IMR-90 (cell line): Measurements from ENCODE around the gene OR13C5. TPM values are rescaled to one million over a fixed set of nuclear protein-coding genes. Genes with fewer than 3 reads are reported as not detected.
A peak's percentile ranks its signal among the peaks of the same experiment; 100 is the strongest.

ENCODE experiments used
- ATAC-seq: fragments of 200-7000 bp; cut with Tn5 transposase; 2 replicates; pipeline ENCODE4 v1.9.1; 2020; ENCODE audit warnings: low read depth, mild to moderate bottlenecking, moderate library complexity
- BruUV-seq: library from RNA; stranded (reverse); fragments of 400-500 nt; replicated peaks from 2 replicates; lab custom pipeline; 2021; lab: Mats Ljungman, UMichigan
- CTCF ChIA-PET: fragments of 300-600 bp; formaldehyde crosslinking; extraction: SDS; loops from one replicate; lab custom pipeline; 2021; ENCODE audit warnings: antibody characterized with exemption; lab: Yijun Ruan, JAX
- POLR2A ChIA-PET: fragments of 300-600 bp; sonication (Branson Sonifier 250); formaldehyde crosslinking; loops from one replicate; lab custom pipeline; 2022; ENCODE audit warnings: antibody characterized with exemption; ENCODE audit not compliant: unreplicated experiment; lab: Charles Lee
- DNase-seq: peaks from one replicate; pipeline ENCODE4 v3.0.0; 2013
- H2AFZ ChIP-seq: replicated peaks from 2 replicates; pipeline ENCODE3; 2013; ENCODE audit warnings: low read length, mild to moderate bottlenecking; ENCODE audit not compliant: poor library complexity
- H2AK5ac ChIP-seq: 2 replicates; pipeline ENCODE4 v1.6.1; 2013; ENCODE audit warnings: low read depth, low read length, inconsistent platforms
- H2AK9ac ChIP-seq: replicated peaks from 2 replicates; pipeline ENCODE3; 2013; ENCODE audit warnings: mild to moderate bottlenecking, low read depth, low read length, moderate library complexity; ENCODE audit not compliant: poor library complexity
- H2BK120ac ChIP-seq: 2 replicates; pipeline ENCODE4 v1.6.1; 2013; ENCODE audit warnings: low read depth, low read length, inconsistent platforms
- H2BK15ac ChIP-seq: 3 replicates; pipeline ENCODE4 v1.6.1; 2013; ENCODE audit warnings: low read depth, low read length, inconsistent platforms
- H2BK20ac ChIP-seq: 2 replicates; pipeline ENCODE4 v1.6.1; 2013; ENCODE audit warnings: low read depth, mild to moderate bottlenecking, inconsistent platforms, low read length, moderate library complexity
- H2BK5ac ChIP-seq: 2 replicates; pipeline ENCODE4 v1.6.1; 2013; ENCODE audit warnings: mild to moderate bottlenecking, low read depth, low read length, inconsistent platforms; ENCODE audit not compliant: poor library complexity, severe bottlenecking
- H3K14ac ChIP-seq: replicated peaks from 2 replicates; pipeline ENCODE4 v1.6.1; 2013; ENCODE audit warnings: low read depth, low read length, inconsistent platforms
- H3K18ac ChIP-seq: 2 replicates; pipeline ENCODE4 v1.6.1; 2013; ENCODE audit warnings: low read depth, low read length, control low read depth
- H3K23ac ChIP-seq: 2 replicates; pipeline ENCODE4 v1.6.1; 2013; ENCODE audit warnings: low read depth, low read length, inconsistent platforms
- H3K27ac ChIP-seq: 2 replicates; pipeline ENCODE4 v1.5.1; 2013; ENCODE audit warnings: mild to moderate bottlenecking, control low read depth, low read length; ENCODE audit not compliant: insufficient read depth
- H3K27me3 ChIP-seq: 2 replicates; pipeline ENCODE4 v1.6.1; 2013; ENCODE audit warnings: low read length; ENCODE audit not compliant: control insufficient read depth, insufficient read depth
- H3K36me3 ChIP-seq: 2 replicates; pipeline ENCODE4 v1.6.1; 2013; ENCODE audit warnings: low read length, mixed read lengths; ENCODE audit not compliant: control insufficient read depth, insufficient read depth
- H3K4ac ChIP-seq: 2 replicates; pipeline ENCODE4 v1.6.1; 2013; ENCODE audit warnings: low read depth, low read length, inconsistent platforms
- H3K4me1 ChIP-seq: 2 replicates; pipeline ENCODE4 v1.6.1; 2013; ENCODE audit warnings: low read length, mixed read lengths; ENCODE audit not compliant: control insufficient read depth, insufficient read depth
- H3K4me2 ChIP-seq: 2 replicates; pipeline ENCODE4 v1.6.1; 2013; ENCODE audit warnings: low read depth, mild to moderate bottlenecking, control low read depth, low read length, moderate library complexity
- H3K4me3 ChIP-seq: 2 replicates; pipeline ENCODE4 v1.5.1; 2013; ENCODE audit warnings: low read depth, mild to moderate bottlenecking, control low read depth, low read length, moderate library complexity; ENCODE audit not compliant: insufficient read depth
- H3K56ac ChIP-seq: 2 replicates; pipeline ENCODE4 v1.6.1; 2013; ENCODE audit warnings: low read length, inconsistent platforms; ENCODE audit not compliant: insufficient read depth; ENCODE audit errors: extremely low read depth
- H3K79me1 ChIP-seq, 2 experiments: 2 replicates each; pipeline ENCODE4 v1.6.1; 2013; ENCODE audit warnings: low read length in 2 of 2, inconsistent platforms in 1 of 2, low read depth in 1 of 2
- H3K9ac ChIP-seq: 2 replicates; pipeline ENCODE4 v1.6.1; 2013; ENCODE audit warnings: low read depth, low read length, control low read depth
- H3K9me1 ChIP-seq: 2 replicates; pipeline ENCODE4 v1.6.1; 2013; ENCODE audit warnings: low read length, inconsistent platforms; ENCODE audit not compliant: insufficient read depth
- H3K9me3 ChIP-seq: 2 replicates; pipeline ENCODE4 v1.6.1; 2013; ENCODE audit warnings: low read length; ENCODE audit not compliant: control insufficient read depth, insufficient read depth
- H4K20me1 ChIP-seq: 2 replicates; pipeline ENCODE4 v1.6.1; 2013; ENCODE audit warnings: low read length, inconsistent platforms; ENCODE audit not compliant: insufficient read depth
- H4K5ac ChIP-seq: 2 replicates; pipeline ENCODE4 v1.6.1; 2013; ENCODE audit warnings: mild to moderate bottlenecking, low read depth, low read length, control low read depth
- H4K8ac ChIP-seq, 2 experiments: 2 replicates each; pipeline ENCODE4 v1.6.1; 2013; ENCODE audit warnings: low read depth in 2 of 2, low read length in 2 of 2, control low read depth in 1 of 2, inconsistent platforms in 1 of 2
- H4K91ac ChIP-seq: 2 replicates; pipeline ENCODE4 v1.6.1; 2013; ENCODE audit warnings: low read depth, low read length, inconsistent platforms; ENCODE audit not compliant: insufficient read depth
- CEBPB ChIP-seq: IDR thresholded peaks from 2 replicates; pipeline ENCODE4 v1.6.1; 2012; ENCODE audit warnings: low read depth, low read length, improper control_type of control experiment
- CHD1 ChIP-seq: IDR thresholded peaks from 2 replicates; pipeline ENCODE4 v1.6.1; 2012; ENCODE audit warnings: low read depth, low read length, improper control_type of control experiment
- POLR2A ChIP-seq: IDR thresholded peaks from 2 replicates; pipeline ENCODE4 v1.6.1; 2012; ENCODE audit warnings: mild to moderate bottlenecking, low read depth, low read length
- WGBS, 2 experiments: methylation state at CpG; one replicate each; pipeline versions ENCODE4 v1.1.5 to v1.1.7; 2013; ENCODE audit warnings: missing lambda C conversion rate in 2 of 2; ENCODE audit not compliant: insufficient read length in 1 of 2; ENCODE audit errors: extremely low coverage in 2 of 2; 5-methylcytosine and 5-hydroxymethylcytosine counted together
- dilution Hi-C: fragments of 300-500 bp; cut with HindIII; formaldehyde crosslinking; loops from one replicate; pipeline ENCODE4 v1.14.3; 2018; ENCODE audit warnings: low sequenced_read_pairs; ENCODE audit not compliant: unreplicated experiment
- in situ Hi-C: fragments of 300-500 bp; cut with MboI; formaldehyde crosslinking; loops from 3 replicates; pipeline ENCODE4 v1.14.3; 2019; ENCODE audit warnings: low sequenced_read_pairs, inconsistent platforms, mixed read lengths
- intact Hi-C: fragments of 100-400 bp; cut with micrococcal nuclease; formaldehyde crosslinking; loops from 2 replicates; pipeline ENCODE4 v1.10.0; 2022
- polyA plus RNA-seq, 3 experiments: library from polyadenylated mRNA; depleted of rRNA; stranded (reverse); fragments of >200 nt; gene quantifications; 2 replicates each; pipeline ENCODE4 v1.2.3, GENCODE V29; 2012; ENCODE audit warnings: low replicate concordance in 1 of 3
- total RNA-seq: library from RNA; depleted of rRNA; stranded (reverse); fragments of >200 nt; gene quantifications from 2 replicates; pipeline ENCODE4 v1.2.3, GENCODE V29; 2012
- TF ChIP-seq, protein P1 (sequence below): fragments of 150-350 bp; IDR thresholded peaks from 2 replicates; pipeline ENCODE4 v1.6.1; 2017; ENCODE audit warnings: mild to moderate bottlenecking, antibody characterized with exemption, low read length, low read depth

The OR13C5 gene
- total and polyA plus RNA-seq, 2 of the 4 experiments (the other 2 are of a cell fraction): not detected

DNA sequence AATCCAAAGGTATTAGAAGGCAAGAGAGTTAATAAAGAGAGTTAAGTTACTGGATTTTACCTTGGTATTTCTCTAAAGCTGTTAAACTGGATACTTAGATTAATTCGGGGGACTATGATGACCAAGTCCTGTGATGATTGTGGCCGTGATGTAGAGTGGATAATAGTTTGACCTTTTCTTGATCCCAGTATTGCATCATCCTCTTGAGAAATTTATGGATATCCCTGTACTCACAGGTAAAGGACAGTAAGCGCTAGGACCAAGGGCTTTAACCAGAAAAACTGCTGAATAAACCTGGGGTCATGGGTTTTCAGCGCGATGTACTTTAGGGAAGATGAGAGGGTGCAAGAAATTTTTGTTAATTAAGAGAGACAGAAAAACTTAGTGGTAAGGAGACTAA, 21.9 kb downstream of the OR13C5 start:
- TF ChIP-seq CHD1 (no peak), POLR2A (no peak), CEBPB (peak; percentile 45)
- TF ChIP-seq, protein P1, sequence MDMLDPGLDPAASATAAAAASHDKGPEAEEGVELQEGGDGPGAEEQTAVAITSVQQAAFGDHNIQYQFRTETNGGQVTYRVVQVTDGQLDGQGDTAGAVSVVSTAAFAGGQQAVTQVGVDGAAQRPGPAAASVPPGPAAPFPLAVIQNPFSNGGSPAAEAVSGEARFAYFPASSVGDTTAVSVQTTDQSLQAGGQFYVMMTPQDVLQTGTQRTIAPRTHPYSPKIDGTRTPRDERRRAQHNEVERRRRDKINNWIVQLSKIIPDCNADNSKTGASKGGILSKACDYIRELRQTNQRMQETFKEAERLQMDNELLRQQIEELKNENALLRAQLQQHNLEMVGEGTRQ: no peak
- Histone ChIP-seq H3K27me3 (no peaks in the 10 kb centered on the region), H2AFZ (no peak overlapping the region), H4K20me1 (no peaks in the 10 kb centered on the region), H4K5ac (no peak overlapping the region), H3K79me1 (no peaks in the 10 kb centered on the region), H3K18ac (no peak overlapping the region), H2BK5ac (no peak overlapping the region), H4K91ac (no peak overlapping the region), H2AK5ac (no peak overlapping the region), H3K9ac (no peak overlapping the region), H3K4me3 (no peak overlapping the region), H2AK9ac (no peak overlapping the region), H3K9me1 (no peaks in the 10 kb centered on the region), H2BK120ac (no peak overlapping the region), H4K8ac (no peak overlapping the region), H3K36me3 (no peaks in the 10 kb centered on the region), H3K4me1 (no peaks in the 10 kb centered on the region), H3K56ac (no peak overlapping the region), H2BK15ac (no peak overlapping the region), H2BK20ac (no peak overlapping the region), H3K4me2 (no peak overlapping the region), H3K9me3 (no peaks in the 10 kb centered on the region), H3K23ac (no peak overlapping the region), H3K14ac (no peak overlapping the region), H3K27ac (no peak overlapping the region), H3K4ac (no peak overlapping the region)
- ATAC-seq (no peak), DNase-seq (no peak)
- ChIA-PET POLR2A (no interaction called here), CTCF (no interaction called here)
- in situ Hi-C loops (no loop called here), intact Hi-C loops (loop anchor here (10.0 kb wide), 1 partner anchor 62 kb away; no protein-coding TSS in a partner anchor), dilution Hi-C loops (no loop called here)
- no TSS peak for BruUV-seq
- 40% methylated on average over 1 of the region's 5 CpGs; no CpG with 5 or more reads in 1 of the 2 experiments for WGBS, 2 experiments
